HepG2 (cell line): ENCODE data around the gene WNT5B. TPM values are rescaled to one million over a fixed set of nuclear protein-coding genes. Genes with fewer than 3 reads are reported as not detected.
A peak's percentile ranks its signal among the peaks of the same experiment; 100 is the strongest.

Experiments used
- CBFB ChIP-seq: sonication (generic); formaldehyde crosslinking; IDR thresholded peaks from 2 replicates; pipeline ENCODE4 v1.4.0; 2020; ENCODE audit warnings: missing genetic modification reagents
- CEBPB ChIP-seq: IDR thresholded peaks from 2 replicates; pipeline ENCODE4 v1.6.1; 2011; ENCODE audit warnings: low read depth, low read length, improper control_type of control experiment, borderline replicate concordance
- CEBPG ChIP-seq: IDR thresholded peaks from 2 replicates; pipeline ENCODE4 v1.6.1; 2016
- FOXA3 ChIP-seq: IDR thresholded peaks from 2 replicates; pipeline ENCODE4 v1.6.1; 2016; ENCODE audit warnings: missing genetic modification reagents, missing compliant biosample characterization
- GZF1 ChIP-seq: sonication (generic); formaldehyde crosslinking; IDR thresholded peaks from 2 replicates; pipeline ENCODE4 v1.5.1; 2020; ENCODE audit warnings: mild to moderate bottlenecking, missing genetic modification reagents
- HNRNPUL1 ChIP-seq: fragments of 200-400 bp; formaldehyde crosslinking; IDR thresholded peaks from 2 replicates; pipeline ENCODE4 v1.6.1; 2017; ENCODE audit warnings: low read depth, mild to moderate bottlenecking, low read length, moderate library complexity
- MBD4 ChIP-seq: IDR thresholded peaks from 2 replicates; pipeline ENCODE4 v1.6.1; 2012; ENCODE audit warnings: low read length, inconsistent platforms, borderline replicate concordance
- SOX6 ChIP-seq, 2 experiments: fragments of 450-650 bp in 1 of 2; sonication (generic) in 1 of 2; formaldehyde crosslinking in 1 of 2; IDR thresholded peaks; 2 replicates each; pipeline versions ENCODE4 v1.4.0 to v1.6.1; 2017 to 2020; ENCODE audit warnings: antibody characterized with exemption in 1 of 2, mild to moderate bottlenecking in 1 of 2, missing genetic modification reagents in 1 of 2
- SP4 ChIP-seq: sonication (generic); formaldehyde crosslinking; IDR thresholded peaks from 2 replicates; pipeline ENCODE4 v1.8.1; 2023; ENCODE audit warnings: mild to moderate bottlenecking, missing genetic modification reagents
- ZNF20 ChIP-seq: sonication (generic); formaldehyde crosslinking; IDR thresholded peaks from 2 replicates; pipeline ENCODE4 v1.4.0; 2020; ENCODE audit warnings: mild to moderate bottlenecking, moderate library complexity, missing genetic modification reagents
- ZNF441 ChIP-seq: sonication (generic); formaldehyde crosslinking; IDR thresholded peaks from 2 replicates; pipeline ENCODE4 v1.7.0; 2021; ENCODE audit warnings: missing genetic modification reagents, borderline replicate concordance
- ZNF567 ChIP-seq: sonication (generic); formaldehyde crosslinking; IDR thresholded peaks from 2 replicates; pipeline ENCODE4 v1.8.1; 2023; ENCODE audit warnings: mild to moderate bottlenecking, missing genetic modification reagents, borderline replicate concordance
- ZNF775 ChIP-seq: sonication (generic); formaldehyde crosslinking; IDR thresholded peaks from 2 replicates; pipeline ENCODE4 v1.4.0; 2020; ENCODE audit warnings: missing genetic modification reagents, mild to moderate bottlenecking, moderate library complexity, borderline replicate concordance
- ZNF788 ChIP-seq: sonication (generic); formaldehyde crosslinking; IDR thresholded peaks from 2 replicates; pipeline ENCODE4 v1.5.0; 2020; ENCODE audit warnings: mild to moderate bottlenecking, missing genetic modification reagents, borderline replicate concordance
- polyA plus RNA-seq, 8 experiments: library from polyadenylated mRNA; depleted of rRNA in 3 of 8; stranded (reverse) in 7 of 8; unstranded in 1 of 8; fragments of >200 nt; fragmentation: Illumina TruSeq in 4 of 8; extraction: Trizol in 4 of 8; gene quantifications; 2 replicates each; pipeline versions ENCODE4 v1.2.1 to v1.2.3, GENCODE V29; 2011 to 2016; ENCODE audit warnings: low read depth in 4 of 8, missing spikeins in 1 of 8, mixed read lengths in 1 of 8; ENCODE audit not compliant: insufficient read depth in 1 of 8
- total RNA-seq, 5 experiments: library from RNA; depleted of rRNA; stranded (reverse); fragments of >200 nt; fragmentation: Illumina TruSeq; extraction: Trizol; gene quantifications; 2 replicates each; pipeline ENCODE4 v1.2.3, GENCODE V29; 2016; ENCODE audit warnings: low read depth in 1 of 5
- TF ChIP-seq, protein P1 (sequence below): sonication (generic); formaldehyde crosslinking; IDR thresholded peaks from 2 replicates; pipeline ENCODE4 v1.5.0; 2020; ENCODE audit warnings: missing genetic modification reagents, mild to moderate bottlenecking, borderline replicate concordance
- TF ChIP-seq, protein P2 (sequence below): IDR thresholded peaks from 2 replicates; pipeline ENCODE4 v1.4.0; 2020; ENCODE audit warnings: mild to moderate bottlenecking, missing genetic modification reagents
- TF ChIP-seq, protein P3 (sequence below): sonication (generic); formaldehyde crosslinking; IDR thresholded peaks from 2 replicates; pipeline ENCODE4 v1.4.0; 2020; ENCODE audit warnings: mild to moderate bottlenecking, missing genetic modification reagents, borderline replicate concordance

WNT5B gene
- total and polyA plus RNA-seq, 2 of the 13 experiments (the other 11 are each of a cell fraction or from before 2014, with no cell fraction given): 0.04 TPM; not detected in 1

DNA sequence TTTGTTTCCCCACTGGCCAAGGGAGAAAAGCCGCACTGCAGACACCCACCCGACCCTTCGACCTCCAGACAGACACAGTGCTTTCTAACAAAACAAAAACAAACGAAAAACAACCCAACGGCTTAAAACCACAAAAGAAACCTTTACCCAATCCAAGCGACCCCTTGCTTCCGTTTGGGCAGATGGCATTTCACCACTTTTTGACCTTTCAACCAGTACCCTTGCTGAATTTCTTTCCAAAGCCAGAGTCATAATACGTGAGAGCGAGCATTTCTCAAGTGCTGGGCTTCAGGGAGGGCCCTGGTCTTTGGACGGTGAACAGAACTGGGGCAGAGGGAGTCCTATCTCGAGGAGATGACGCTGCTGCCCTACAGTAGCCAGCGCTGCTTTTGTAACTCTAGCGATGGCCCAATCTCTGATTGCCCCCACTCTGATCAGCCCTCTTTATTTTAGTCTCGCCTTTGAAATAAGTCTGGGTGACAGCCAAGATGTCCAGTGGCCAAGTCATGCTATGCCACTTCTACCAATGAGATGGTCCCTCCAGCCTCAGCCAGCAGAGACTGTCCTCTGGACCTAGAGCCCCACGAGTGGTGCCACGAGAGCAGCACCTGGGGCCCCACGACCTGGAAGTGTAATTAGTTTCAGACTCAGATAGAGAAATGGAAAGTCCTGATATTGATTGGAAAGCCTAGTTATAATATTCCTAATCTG is 40.0 kb downstream of the WNT5B start (continued):
- TF ChIP-seq CBFB (CRISPR knock-in tag): peak; percentile 59; the same call in 1 of the 2 replicates
- no peak for TF ChIP-seq SOX6 (IDR thresholded peaks at IDR 0.05)
- TF ChIP-seq SOX6 (CRISPR knock-in tag; IDR thresholded peaks at IDR 0.05): peak; percentile 88
- TF ChIP-seq ZNF788 (CRISPR knock-in tag): peak; percentile 55; the same call in 1 of the 2 replicates
- 0 out of 2 replicates have a peak, but pooled peaks have one; percentile 30 for TF ChIP-seq ZNF20 (CRISPR knock-in tag)
- TF ChIP-seq ZNF441 (CRISPR knock-in tag): peak; percentile 77
- TF ChIP-seq ZNF775 (CRISPR knock-in tag): no peak
- TF ChIP-seq GZF1: no peak
- TF ChIP-seq, protein P1, sequence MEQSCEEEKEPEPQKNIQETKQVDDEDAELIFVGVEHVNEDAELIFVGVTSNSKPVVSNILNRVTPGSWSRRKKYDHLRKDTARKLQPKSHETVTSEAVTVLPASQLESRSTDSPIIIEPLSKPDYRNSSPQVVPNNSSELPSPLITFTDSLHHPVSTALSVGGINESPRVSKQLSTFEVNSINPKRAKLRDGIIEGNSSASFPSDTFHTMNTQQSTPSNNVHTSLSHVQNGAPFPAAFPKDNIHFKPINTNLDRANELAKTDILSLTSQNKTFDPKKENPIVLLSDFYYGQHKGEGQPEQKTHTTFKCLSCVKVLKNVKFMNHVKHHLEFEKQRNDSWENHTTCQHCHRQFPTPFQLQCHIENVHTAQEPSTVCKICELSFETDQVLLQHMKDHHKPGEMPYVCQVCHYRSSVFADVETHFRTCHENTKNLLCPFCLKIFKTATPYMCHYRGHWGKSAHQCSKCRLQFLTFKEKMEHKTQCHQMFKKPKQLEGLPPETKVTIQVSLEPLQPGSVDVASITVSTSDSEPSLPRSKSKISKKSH (CRISPR knock-in tag): no peak
- TF ChIP-seq, protein P2, sequence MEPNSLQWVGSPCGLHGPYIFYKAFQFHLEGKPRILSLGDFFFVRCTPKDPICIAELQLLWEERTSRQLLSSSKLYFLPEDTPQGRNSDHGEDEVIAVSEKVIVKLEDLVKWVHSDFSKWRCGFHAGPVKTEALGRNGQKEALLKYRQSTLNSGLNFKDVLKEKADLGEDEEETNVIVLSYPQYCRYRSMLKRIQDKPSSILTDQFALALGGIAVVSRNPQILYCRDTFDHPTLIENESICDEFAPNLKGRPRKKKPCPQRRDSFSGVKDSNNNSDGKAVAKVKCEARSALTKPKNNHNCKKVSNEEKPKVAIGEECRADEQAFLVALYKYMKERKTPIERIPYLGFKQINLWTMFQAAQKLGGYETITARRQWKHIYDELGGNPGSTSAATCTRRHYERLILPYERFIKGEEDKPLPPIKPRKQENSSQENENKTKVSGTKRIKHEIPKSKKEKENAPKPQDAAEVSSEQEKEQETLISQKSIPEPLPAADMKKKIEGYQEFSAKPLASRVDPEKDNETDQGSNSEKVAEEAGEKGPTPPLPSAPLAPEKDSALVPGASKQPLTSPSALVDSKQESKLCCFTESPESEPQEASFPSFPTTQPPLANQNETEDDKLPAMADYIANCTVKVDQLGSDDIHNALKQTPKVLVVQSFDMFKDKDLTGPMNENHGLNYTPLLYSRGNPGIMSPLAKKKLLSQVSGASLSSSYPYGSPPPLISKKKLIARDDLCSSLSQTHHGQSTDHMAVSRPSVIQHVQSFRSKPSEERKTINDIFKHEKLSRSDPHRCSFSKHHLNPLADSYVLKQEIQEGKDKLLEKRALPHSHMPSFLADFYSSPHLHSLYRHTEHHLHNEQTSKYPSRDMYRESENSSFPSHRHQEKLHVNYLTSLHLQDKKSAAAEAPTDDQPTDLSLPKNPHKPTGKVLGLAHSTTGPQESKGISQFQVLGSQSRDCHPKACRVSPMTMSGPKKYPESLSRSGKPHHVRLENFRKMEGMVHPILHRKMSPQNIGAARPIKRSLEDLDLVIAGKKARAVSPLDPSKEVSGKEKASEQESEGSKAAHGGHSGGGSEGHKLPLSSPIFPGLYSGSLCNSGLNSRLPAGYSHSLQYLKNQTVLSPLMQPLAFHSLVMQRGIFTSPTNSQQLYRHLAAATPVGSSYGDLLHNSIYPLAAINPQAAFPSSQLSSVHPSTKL (CRISPR knock-in tag): peak; percentile 94
- TF ChIP-seq HNRNPUL1: no peak
- TF ChIP-seq CEBPB: peak; percentile 40; the same call in 1 of the 2 replicates
- 0 out of 2 replicates have a peak, but pooled peaks have one; percentile 35 for TF ChIP-seq SP4
- peak; percentile 68 for TF ChIP-seq FOXA3
- TF ChIP-seq, protein P3, sequence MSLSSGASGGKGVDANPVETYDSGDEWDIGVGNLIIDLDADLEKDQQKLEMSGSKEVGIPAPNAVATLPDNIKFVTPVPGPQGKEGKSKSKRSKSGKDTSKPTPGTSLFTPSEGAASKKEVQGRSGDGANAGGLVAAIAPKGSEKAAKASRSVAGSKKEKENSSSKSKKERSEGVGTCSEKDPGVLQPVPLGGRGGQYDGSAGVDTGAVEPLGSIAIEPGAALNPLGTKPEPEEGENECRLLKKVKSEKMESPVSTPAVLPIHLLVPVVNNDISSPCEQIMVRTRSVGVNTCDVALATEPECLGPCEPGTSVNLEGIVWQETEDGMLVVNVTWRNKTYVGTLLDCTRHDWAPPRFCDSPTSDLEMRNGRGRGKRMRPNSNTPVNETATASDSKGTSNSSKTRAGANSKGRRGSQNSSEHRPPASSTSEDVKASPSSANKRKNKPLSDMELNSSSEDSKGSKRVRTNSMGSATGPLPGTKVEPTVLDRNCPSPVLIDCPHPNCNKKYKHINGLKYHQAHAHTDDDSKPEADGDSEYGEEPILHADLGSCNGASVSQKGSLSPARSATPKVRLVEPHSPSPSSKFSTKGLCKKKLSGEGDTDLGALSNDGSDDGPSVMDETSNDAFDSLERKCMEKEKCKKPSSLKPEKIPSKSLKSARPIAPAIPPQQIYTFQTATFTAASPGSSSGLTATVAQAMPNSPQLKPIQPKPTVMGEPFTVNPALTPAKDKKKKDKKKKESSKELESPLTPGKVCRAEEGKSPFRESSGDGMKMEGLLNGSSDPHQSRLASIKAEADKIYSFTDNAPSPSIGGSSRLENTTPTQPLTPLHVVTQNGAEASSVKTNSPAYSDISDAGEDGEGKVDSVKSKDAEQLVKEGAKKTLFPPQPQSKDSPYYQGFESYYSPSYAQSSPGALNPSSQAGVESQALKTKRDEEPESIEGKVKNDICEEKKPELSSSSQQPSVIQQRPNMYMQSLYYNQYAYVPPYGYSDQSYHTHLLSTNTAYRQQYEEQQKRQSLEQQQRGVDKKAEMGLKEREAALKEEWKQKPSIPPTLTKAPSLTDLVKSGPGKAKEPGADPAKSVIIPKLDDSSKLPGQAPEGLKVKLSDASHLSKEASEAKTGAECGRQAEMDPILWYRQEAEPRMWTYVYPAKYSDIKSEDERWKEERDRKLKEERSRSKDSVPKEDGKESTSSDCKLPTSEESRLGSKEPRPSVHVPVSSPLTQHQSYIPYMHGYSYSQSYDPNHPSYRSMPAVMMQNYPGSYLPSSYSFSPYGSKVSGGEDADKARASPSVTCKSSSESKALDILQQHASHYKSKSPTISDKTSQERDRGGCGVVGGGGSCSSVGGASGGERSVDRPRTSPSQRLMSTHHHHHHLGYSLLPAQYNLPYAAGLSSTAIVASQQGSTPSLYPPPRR: peak; percentile 80
- TF ChIP-seq ZNF567 (CRISPR knock-in tag): 0 out of 2 replicates have a peak, but pooled peaks have one; percentile 67
- peak; percentile 58 for TF ChIP-seq CEBPG (CRISPR knock-in tag)
- no peak for TF ChIP-seq MBD4
